ENCODE measurements around the gene SHFL.

The SHFL gene

GRCh38 chr19:10045371-10045770 is 40.7 kb upstream of the SHFL start:
- ChIA-PET CTCF (no interaction called here), POLR2A (no interaction called here)
- H3K36me3 ChIP-seq (ENCODE audit: control insufficient read depth in 2 of 2, insufficient read depth in 1 of 2, low read length in 2 of 2): no peaks in the 10 kb centered on the region
- no peak overlapping the region for H3K4me3 ChIP-seq (ENCODE audit: low read depth, low read length)
- TF ChIP-seq PRDM10 (tag by site-specific recombination; IDR thresholded peaks at IDR 0.05) (no peak), ZEB2 (tag by site-specific recombination; IDR thresholded peaks at IDR 0.05) (no peak), ZBTB17 (tag by site-specific recombination; IDR thresholded peaks at IDR 0.05) (peak; percentile 26; the same call in 1 of the 2 replicates)
- no peaks in the 10 kb centered on the region for H3K9me3 ChIP-seq (ENCODE audit: control insufficient read depth, insufficient read depth, low read depth, low read length)
- no peak overlapping the region for H3K27ac ChIP-seq (ENCODE audit: extremely low read depth, low read depth, low read length)
- no peaks in the 10 kb centered on the region for H3K4me1 ChIP-seq (ENCODE audit: control insufficient read depth, insufficient read depth, low read length)

DNA sequence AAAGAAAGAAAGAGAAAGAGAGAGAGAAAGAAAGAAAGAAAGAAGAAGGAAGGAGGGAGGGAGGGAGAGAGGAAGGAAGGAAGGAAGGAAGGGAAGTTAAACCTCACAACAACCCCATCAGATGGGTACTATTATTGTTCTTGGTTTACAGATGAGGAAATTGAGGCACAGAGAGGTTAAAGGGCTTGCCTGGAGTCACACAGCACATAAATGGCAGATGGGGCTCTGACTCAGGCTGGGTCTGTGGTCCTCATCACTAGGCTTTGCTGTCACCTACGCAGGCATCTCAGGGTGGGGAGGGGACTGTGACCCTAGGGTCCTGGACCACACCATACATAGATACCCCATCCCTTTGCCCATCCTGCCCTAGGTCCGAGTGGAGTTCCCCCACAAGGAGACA is 36.5 kb upstream of the SHFL start:
- no peak overlapping the region for H3K4me3 ChIP-seq (ENCODE audit: low read depth, low read length)
- H3K36me3 ChIP-seq (ENCODE audit: control insufficient read depth in 2 of 2, insufficient read depth in 1 of 2, low read length in 2 of 2): no peaks in the 10 kb centered on the region
- ChIA-PET CTCF (interaction anchor here (1.4 kb wide), 1 partner anchor 22 kb away, joined by 4 read pairs; no protein-coding TSS in a partner anchor), POLR2A (no interaction called here)
- no peak overlapping the region for H3K27ac ChIP-seq (ENCODE audit: extremely low read depth, low read depth, low read length)
- H3K9me3 ChIP-seq (ENCODE audit: control insufficient read depth, insufficient read depth, low read depth, low read length): no peaks in the 10 kb centered on the region
- TF ChIP-seq ZNF341 (tag by site-specific recombination; IDR thresholded peaks at IDR 0.05; ENCODE audit: low read depth) (no peak), ZNF366 (tag by site-specific recombination; conservative IDR thresholded peaks at IDR 0.05) (peak; percentile 55), PRDM1 (tag by site-specific recombination; IDR thresholded peaks at IDR 0.05) (no peak), PRDM2 (tag by site-specific recombination; IDR thresholded peaks at IDR 0.05; ENCODE audit: borderline replicate concordance) (no peak)
- TF ChIP-seq, protein P1, sequence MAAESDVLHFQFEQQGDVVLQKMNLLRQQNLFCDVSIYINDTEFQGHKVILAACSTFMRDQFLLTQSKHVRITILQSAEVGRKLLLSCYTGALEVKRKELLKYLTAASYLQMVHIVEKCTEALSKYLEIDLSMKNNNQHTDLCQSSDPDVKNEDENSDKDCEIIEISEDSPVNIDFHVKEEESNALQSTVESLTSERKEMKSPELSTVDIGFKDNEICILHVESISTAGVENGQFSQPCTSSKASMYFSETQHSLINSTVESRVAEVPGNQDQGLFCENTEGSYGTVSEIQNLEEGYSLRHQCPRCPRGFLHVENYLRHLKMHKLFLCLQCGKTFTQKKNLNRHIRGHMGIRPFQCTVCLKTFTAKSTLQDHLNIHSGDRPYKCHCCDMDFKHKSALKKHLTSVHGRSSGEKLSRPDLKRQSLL (tag by site-specific recombination; IDR thresholded peaks at IDR 0.05): no peak
- no peaks in the 10 kb centered on the region for H3K4me1 ChIP-seq (ENCODE audit: control insufficient read depth, insufficient read depth, low read length)

DNA sequence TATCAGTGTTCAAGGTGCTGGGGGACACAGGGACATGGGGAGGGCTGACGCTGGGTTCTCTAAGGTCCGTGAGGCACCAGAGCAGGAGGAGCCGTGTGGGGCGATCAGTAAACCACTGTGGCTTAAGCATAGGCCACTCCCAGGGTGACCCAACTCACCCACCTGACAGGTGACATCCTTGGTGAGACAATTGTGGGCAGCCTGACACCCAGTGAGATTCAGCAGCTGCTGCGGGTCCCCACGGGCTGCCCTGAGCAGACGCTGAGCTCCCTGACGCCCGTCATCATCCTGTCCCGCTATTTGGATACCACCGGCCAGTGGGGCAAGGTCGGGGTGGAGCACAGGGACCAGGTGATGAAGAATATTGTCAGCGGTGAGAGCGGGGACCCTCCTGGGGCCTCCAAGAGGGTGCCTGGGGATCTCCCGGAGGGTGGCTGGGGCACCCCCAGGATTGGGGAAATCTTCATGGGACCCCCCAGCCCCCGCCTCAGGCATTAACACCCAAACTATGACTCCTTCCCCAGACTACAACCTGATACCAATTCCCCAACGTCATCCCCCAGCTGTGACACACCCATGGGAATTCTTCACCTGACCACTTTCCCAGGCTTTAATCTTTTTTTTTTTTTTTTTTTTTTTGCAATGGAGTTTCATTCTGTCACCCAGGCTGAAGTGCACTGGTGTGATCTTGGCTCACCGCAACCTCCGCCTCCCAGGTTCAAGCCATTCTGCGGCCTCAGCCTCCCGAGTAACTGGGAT is 33.3 kb upstream of the SHFL start:
- H3K36me3 ChIP-seq (ENCODE audit: control insufficient read depth in 2 of 2, insufficient read depth in 1 of 2, low read length in 2 of 2): no peaks in the 10 kb centered on the region
- H3K9me3 ChIP-seq (ENCODE audit: control insufficient read depth, insufficient read depth, low read depth, low read length): no peaks in the 10 kb centered on the region
- ChIA-PET CTCF (interaction anchor here (0.6 to 1.4 kb wide), 2 partner anchors 25 to 49 kb away, joined by 3 read pairs; no protein-coding TSS in a partner anchor), POLR2A (interaction anchor here (0.6 kb wide), 1 partner anchor 29 kb away, joined by 3 read pairs; no protein-coding TSS in a partner anchor)
- H3K27ac ChIP-seq (ENCODE audit: extremely low read depth, low read depth, low read length): no peak overlapping the region
- TF ChIP-seq ZNF223 (tag by site-specific recombination; IDR thresholded peaks at IDR 0.05): no peak
- no peak for TF ChIP-seq ZNF660 (tag by site-specific recombination; IDR thresholded peaks at IDR 0.05)
- TF ChIP-seq AEBP2 (tag by site-specific recombination; IDR thresholded peaks at IDR 0.05; ENCODE audit: borderline replicate concordance): no peak
- TF ChIP-seq, protein P2, sequence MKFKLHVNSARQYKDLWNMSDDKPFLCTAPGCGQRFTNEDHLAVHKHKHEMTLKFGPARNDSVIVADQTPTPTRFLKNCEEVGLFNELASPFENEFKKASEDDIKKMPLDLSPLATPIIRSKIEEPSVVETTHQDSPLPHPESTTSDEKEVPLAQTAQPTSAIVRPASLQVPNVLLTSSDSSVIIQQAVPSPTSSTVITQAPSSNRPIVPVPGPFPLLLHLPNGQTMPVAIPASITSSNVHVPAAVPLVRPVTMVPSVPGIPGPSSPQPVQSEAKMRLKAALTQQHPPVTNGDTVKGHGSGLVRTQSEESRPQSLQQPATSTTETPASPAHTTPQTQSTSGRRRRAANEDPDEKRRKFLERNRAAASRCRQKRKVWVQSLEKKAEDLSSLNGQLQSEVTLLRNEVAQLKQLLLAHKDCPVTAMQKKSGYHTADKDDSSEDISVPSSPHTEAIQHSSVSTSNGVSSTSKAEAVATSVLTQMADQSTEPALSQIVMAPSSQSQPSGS (tag by site-specific recombination; IDR thresholded peaks at IDR 0.05; ENCODE audit: low read depth): no peak
- TF ChIP-seq KLF1 (tag by site-specific recombination; IDR thresholded peaks at IDR 0.05): no peak
- TF ChIP-seq ZNF146 (tag by site-specific recombination; IDR thresholded peaks at IDR 0.05): no peak
- no peak for TF ChIP-seq ZNF677 (tag by site-specific recombination; IDR thresholded peaks at IDR 0.05)
- no peaks in the 10 kb centered on the region for H3K4me1 ChIP-seq (ENCODE audit: control insufficient read depth, insufficient read depth, low read length)
- H3K4me3 ChIP-seq (ENCODE audit: low read depth, low read length): no peak overlapping the region

All from HEK293 (cell line).